ENCODE results near the gene OSBPL9. TPM values are rescaled to one million over a fixed set of nuclear protein-coding genes. Genes with fewer than 3 reads are reported as not detected.

The OSBPL9 gene
- total and polyA plus RNA-seq, 2 experiments from 2014 or later: 82.7 to 102 TPM

DNA sequence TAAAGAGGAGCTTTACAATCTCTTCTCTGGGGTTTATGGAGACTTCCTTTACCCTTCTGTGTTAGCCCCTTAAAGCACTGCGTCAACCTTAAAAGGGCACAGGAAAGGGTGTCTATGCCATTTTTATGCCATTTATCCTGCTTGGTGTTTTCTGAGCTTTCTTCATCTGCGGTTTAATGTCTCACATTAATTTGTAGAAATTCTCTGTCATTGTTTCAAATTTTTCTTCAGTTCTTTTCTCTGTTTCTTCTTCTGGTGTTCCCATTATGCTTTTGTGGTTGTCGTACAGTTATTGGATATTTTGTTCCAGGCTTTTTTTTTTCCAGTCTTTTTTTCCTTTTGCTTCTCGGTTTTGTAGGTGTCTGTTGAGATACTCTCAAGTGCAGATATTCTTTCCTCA is 107.9 kb downstream of the OSBPL9 start (continued):
- TF ChIP-seq, protein P1, sequence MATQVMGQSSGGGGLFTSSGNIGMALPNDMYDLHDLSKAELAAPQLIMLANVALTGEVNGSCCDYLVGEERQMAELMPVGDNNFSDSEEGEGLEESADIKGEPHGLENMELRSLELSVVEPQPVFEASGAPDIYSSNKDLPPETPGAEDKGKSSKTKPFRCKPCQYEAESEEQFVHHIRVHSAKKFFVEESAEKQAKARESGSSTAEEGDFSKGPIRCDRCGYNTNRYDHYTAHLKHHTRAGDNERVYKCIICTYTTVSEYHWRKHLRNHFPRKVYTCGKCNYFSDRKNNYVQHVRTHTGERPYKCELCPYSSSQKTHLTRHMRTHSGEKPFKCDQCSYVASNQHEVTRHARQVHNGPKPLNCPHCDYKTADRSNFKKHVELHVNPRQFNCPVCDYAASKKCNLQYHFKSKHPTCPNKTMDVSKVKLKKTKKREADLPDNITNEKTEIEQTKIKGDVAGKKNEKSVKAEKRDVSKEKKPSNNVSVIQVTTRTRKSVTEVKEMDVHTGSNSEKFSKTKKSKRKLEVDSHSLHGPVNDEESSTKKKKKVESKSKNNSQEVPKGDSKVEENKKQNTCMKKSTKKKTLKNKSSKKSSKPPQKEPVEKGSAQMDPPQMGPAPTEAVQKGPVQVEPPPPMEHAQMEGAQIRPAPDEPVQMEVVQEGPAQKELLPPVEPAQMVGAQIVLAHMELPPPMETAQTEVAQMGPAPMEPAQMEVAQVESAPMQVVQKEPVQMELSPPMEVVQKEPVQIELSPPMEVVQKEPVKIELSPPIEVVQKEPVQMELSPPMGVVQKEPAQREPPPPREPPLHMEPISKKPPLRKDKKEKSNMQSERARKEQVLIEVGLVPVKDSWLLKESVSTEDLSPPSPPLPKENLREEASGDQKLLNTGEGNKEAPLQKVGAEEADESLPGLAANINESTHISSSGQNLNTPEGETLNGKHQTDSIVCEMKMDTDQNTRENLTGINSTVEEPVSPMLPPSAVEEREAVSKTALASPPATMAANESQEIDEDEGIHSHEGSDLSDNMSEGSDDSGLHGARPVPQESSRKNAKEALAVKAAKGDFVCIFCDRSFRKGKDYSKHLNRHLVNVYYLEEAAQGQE (IDR thresholded peaks at IDR 0.05; ENCODE audit: unreplicated experiment): no peak
- TF ChIP-seq NANOG (IDR thresholded peaks at IDR 0.05; ENCODE audit: borderline replicate concordance) (no peak), POLR2AphosphoS5 (IDR thresholded peaks at IDR 0.05; ENCODE audit: low read depth) (no peak)

GRCh38 chr1:51726051-51726450 is 109.2 kb downstream of the OSBPL9 start:
- peaks cover 5% of the 10 kb centered on the region for H3K27me3 Mint-ChIP-seq (ENCODE audit: insufficient read depth, low read depth, poor library complexity)
- Histone ChIP-seq H3K79me2 (replicated peaks; ENCODE audit: insufficient read depth) (peaks cover 12% of the 10 kb centered on the region), H3K9me2 (ENCODE audit: insufficient read depth) (no peaks in the 10 kb centered on the region), H3K36me3 (ENCODE audit: insufficient read depth) (no peaks in the 10 kb centered on the region), H3F3A (replicated peaks; ENCODE audit: low read depth) (no peaks in the 10 kb centered on the region), H3K4me2 (no peak overlapping the region), H4K20me1 (replicated peaks; ENCODE audit: insufficient read depth) (no peaks in the 10 kb centered on the region), H3K27me3 (ENCODE audit: insufficient read depth) (no peaks in the 10 kb centered on the region), H3K27ac (ENCODE audit: low read depth) (no peak overlapping the region), H3K4me3 (no peak overlapping the region), H2AFZ (no peak overlapping the region), H3K4me1 (ENCODE audit: insufficient read depth) (peaks cover 8% of the 10 kb centered on the region)
- H3K27ac Mint-ChIP-seq: no peak overlapping the region
- DNase-seq (ENCODE audit: low spot score): no peak
- H3K4me1 Mint-ChIP-seq: peaks cover 12% of the 10 kb centered on the region; the same call in 2 of the 3 replicates
- H3K4me3 Mint-ChIP-seq: no peak overlapping the region
- H3K9me3 Mint-ChIP-seq: no peaks in the 10 kb centered on the region
- no peaks in the 10 kb centered on the region for H3K36me3 Mint-ChIP-seq (ENCODE audit: low read depth)
- no peak for ATAC-seq
- TF ChIP-seq JUNB (IDR thresholded peaks at IDR 0.05; ENCODE audit: unreplicated experiment) (no peak), CREB1 (CRISPR knock-in tag; IDR thresholded peaks at IDR 0.05; ENCODE audit: low read depth) (no peak), ZNF462 (CRISPR knock-in tag; IDR thresholded peaks at IDR 0.05) (no peak), NANOG (IDR thresholded peaks at IDR 0.05; ENCODE audit: borderline replicate concordance) (no peak), ZNF114 (CRISPR knock-in tag; IDR thresholded peaks at IDR 0.05) (no peak), EZH2phosphoT487 (IDR thresholded peaks at IDR 0.05; ENCODE audit: unreplicated experiment) (no peak), STAT1 (IDR thresholded peaks at IDR 0.05; ENCODE audit: unreplicated experiment) (no peak), POLR2AphosphoS5 (IDR thresholded peaks at IDR 0.05; ENCODE audit: low read depth) (no peak), ETS1 (IDR thresholded peaks at IDR 0.05) (no peak)
- TF ChIP-seq, protein P2, sequence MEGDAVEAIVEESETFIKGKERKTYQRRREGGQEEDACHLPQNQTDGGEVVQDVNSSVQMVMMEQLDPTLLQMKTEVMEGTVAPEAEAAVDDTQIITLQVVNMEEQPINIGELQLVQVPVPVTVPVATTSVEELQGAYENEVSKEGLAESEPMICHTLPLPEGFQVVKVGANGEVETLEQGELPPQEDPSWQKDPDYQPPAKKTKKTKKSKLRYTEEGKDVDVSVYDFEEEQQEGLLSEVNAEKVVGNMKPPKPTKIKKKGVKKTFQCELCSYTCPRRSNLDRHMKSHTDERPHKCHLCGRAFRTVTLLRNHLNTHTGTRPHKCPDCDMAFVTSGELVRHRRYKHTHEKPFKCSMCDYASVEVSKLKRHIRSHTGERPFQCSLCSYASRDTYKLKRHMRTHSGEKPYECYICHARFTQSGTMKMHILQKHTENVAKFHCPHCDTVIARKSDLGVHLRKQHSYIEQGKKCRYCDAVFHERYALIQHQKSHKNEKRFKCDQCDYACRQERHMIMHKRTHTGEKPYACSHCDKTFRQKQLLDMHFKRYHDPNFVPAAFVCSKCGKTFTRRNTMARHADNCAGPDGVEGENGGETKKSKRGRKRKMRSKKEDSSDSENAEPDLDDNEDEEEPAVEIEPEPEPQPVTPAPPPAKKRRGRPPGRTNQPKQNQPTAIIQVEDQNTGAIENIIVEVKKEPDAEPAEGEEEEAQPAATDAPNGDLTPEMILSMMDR (conservative IDR thresholded peaks at IDR 0.05; ENCODE audit: low read depth in 2 of 2): no peak
